Measurements from ENCODE around the gene ATP5F1A. TPM values are rescaled to one million over a fixed set of nuclear protein-coding genes. Genes with fewer than 3 reads are reported as not detected.

The ATP5F1A gene
- total and polyA plus RNA-seq, 2 experiments from 2014 or later = 353 to 562 TPM

GRCh38 chr18:46072959-46073358, 25.1 kb downstream of the ATP5F1A start:
- Histone ChIP-seq H3K4me2 (ENCODE audit: unreplicated experiment) (no peak overlapping the region), H3K9ac (no peak overlapping the region), H3K4me1 (ENCODE audit: insufficient read depth) (0 out of 2 replicates have a peak, but pooled peaks cover 3% of the 10 kb centered on the region), H2AFZ (no peak overlapping the region), H3K9me3 (ENCODE audit: low read depth) (no peaks in the 10 kb centered on the region), H4K20me1 (ENCODE audit: insufficient read depth) (no peaks in the 10 kb centered on the region), H3K27me3 (replicated peaks; ENCODE audit: insufficient read depth) (no peaks in the 10 kb centered on the region), H3K27ac (no peak overlapping the region), H3K9me2 (ENCODE audit: insufficient read depth) (no peaks in the 10 kb centered on the region), H3K79me2 (ENCODE audit: insufficient read depth) (peaks cover 6% of the 10 kb centered on the region; the same call in 1 of the 2 replicates), H3K36me3 (ENCODE audit: low read depth) (no peaks in the 10 kb centered on the region), H3K4me3 (no peak overlapping the region), H3F3A (ENCODE audit: insufficient read depth) (peaks cover 31% of the 10 kb centered on the region)
- 86 to 88% methylated on average over 3 of the region's 3 CpGs for WGBS, 2 experiments (ENCODE audit: low coverage in 1 of 2, low lambda C conversion rate in 2 of 2, missing lambda C conversion rate in 2 of 2)
- TF ChIP-seq EZH2phosphoT487 (IDR thresholded peaks at IDR 0.05; ENCODE audit: insufficient read depth, low read depth) (no peak), EZH2 (IDR thresholded peaks at IDR 0.05; ENCODE audit: insufficient read depth, poor library complexity, severe bottlenecking) (no peak)
- in situ Hi-C loops (cut with MboI) = loop anchor here (10.0 kb wide), 1 partner anchor 398 kb away; no protein-coding TSS in a partner anchor
- DNase-seq = no peak

GRCh38 chr18:46072376-46072867, 25.7 kb downstream of the ATP5F1A start:
- DNase-seq = no peak

GRCh38 chr18:46071653-46072375, 26.3 kb downstream of the ATP5F1A start, which contains the start of gene PSTPIP2:
Gene PSTPIP2 (minus strand): TSS chr18:46072260. CDS start chr18:46072188, 72 bp downstream.
- no peaks in the 10 kb centered on the region for H4K20me1 ChIP-seq (ENCODE audit: insufficient read depth)
- peak within 1 kb of the TSS; percentile 95 for H3K4me2 ChIP-seq (ENCODE audit: unreplicated experiment)
- peak within 1 kb of the TSS; percentile 76 for H3K9ac ChIP-seq
- in situ Hi-C loops (cut with MboI) = loop anchor here (10.0 kb wide), 1 partner anchor 397 kb away; no protein-coding TSS in a partner anchor
- H3K36me3 ChIP-seq (ENCODE audit: low read depth) = no peaks in the 10 kb centered on the region
- WGBS, 2 experiments (ENCODE audit: low coverage in 1 of 2, low lambda C conversion rate in 2 of 2, missing lambda C conversion rate in 2 of 2) = 1 to 3% methylated on average over 56 to 58 of the region's 75 CpGs
- peaks cover 22% of the 10 kb centered on the region for H3F3A ChIP-seq (ENCODE audit: insufficient read depth)
- H3K9me3 ChIP-seq (ENCODE audit: low read depth) = no peaks in the 10 kb centered on the region
- H3K27me3 ChIP-seq (replicated peaks; ENCODE audit: insufficient read depth) = no peaks in the 10 kb centered on the region
- H3K4me1 ChIP-seq (ENCODE audit: insufficient read depth) = 0 out of 2 replicates have a peak, but pooled peaks cover 3% of the 10 kb centered on the region
- TF ChIP-seq EZH2phosphoT487 (IDR thresholded peaks at IDR 0.05; ENCODE audit: insufficient read depth, low read depth) (no peak), EZH2 (IDR thresholded peaks at IDR 0.05; ENCODE audit: insufficient read depth, poor library complexity, severe bottlenecking) (no peak)
- peaks cover 10% of the 10 kb centered on the region; the same call in 1 of the 2 replicates for H3K79me2 ChIP-seq (ENCODE audit: insufficient read depth)
- H3K9me2 ChIP-seq (ENCODE audit: insufficient read depth) = no peaks in the 10 kb centered on the region
- DNase-seq = peak; percentile 88
- H2AFZ ChIP-seq = peak within 1 kb of the TSS; percentile 88
- H3K27ac ChIP-seq = no peak within 1 kb of the TSS
- peak within 1 kb of the TSS; percentile 85 for H3K4me3 ChIP-seq

More at GRCh38 chr18:46072376-46072867, 25.7 kb downstream of the ATP5F1A start:
- TF ChIP-seq EZH2 (IDR thresholded peaks at IDR 0.05; ENCODE audit: insufficient read depth, poor library complexity, severe bottlenecking) (no peak), EZH2phosphoT487 (IDR thresholded peaks at IDR 0.05; ENCODE audit: insufficient read depth, low read depth) (no peak)
- H3K36me3 ChIP-seq (ENCODE audit: low read depth) = no peaks in the 10 kb centered on the region
- WGBS, 2 experiments (ENCODE audit: low coverage in 1 of 2, low lambda C conversion rate in 2 of 2, missing lambda C conversion rate in 2 of 2) = 13 to 14% methylated on average over 25 of the region's 25 CpGs
- peaks cover 10% of the 10 kb centered on the region; the same call in 1 of the 2 replicates for H3K79me2 ChIP-seq (ENCODE audit: insufficient read depth)
- peak overlapping the region; percentile 88 for H2AFZ ChIP-seq
- H4K20me1 ChIP-seq (ENCODE audit: insufficient read depth) = no peaks in the 10 kb centered on the region
- peak overlapping the region; percentile 95 for H3K4me2 ChIP-seq (ENCODE audit: unreplicated experiment)
- no peaks in the 10 kb centered on the region for H3K9me2 ChIP-seq (ENCODE audit: insufficient read depth)
- H3K9me3 ChIP-seq (ENCODE audit: low read depth) = no peaks in the 10 kb centered on the region
- H3K4me3 ChIP-seq = peak overlapping the region; percentile 85
- H3K27me3 ChIP-seq (replicated peaks; ENCODE audit: insufficient read depth) = no peaks in the 10 kb centered on the region
- H3K4me1 ChIP-seq (ENCODE audit: insufficient read depth) = 0 out of 2 replicates have a peak, but pooled peaks cover 3% of the 10 kb centered on the region
- H3K27ac ChIP-seq = no peak overlapping the region
- H3K9ac ChIP-seq = peak overlapping the region; percentile 76
- in situ Hi-C loops (cut with MboI) = loop anchor here (10.0 kb wide), 1 partner anchor 398 kb away; no protein-coding TSS in a partner anchor
- H3F3A ChIP-seq (ENCODE audit: insufficient read depth) = peaks cover 28% of the 10 kb centered on the region

GRCh38 chr18:46070815-46071652, 27.1 kb downstream of the ATP5F1A start:
- H3K9me2 ChIP-seq (ENCODE audit: insufficient read depth) = no peaks in the 10 kb centered on the region
- no peaks in the 10 kb centered on the region for H4K20me1 ChIP-seq (ENCODE audit: insufficient read depth)
- 0 out of 2 replicates have a peak, but pooled peaks cover 3% of the 10 kb centered on the region for H3K4me1 ChIP-seq (ENCODE audit: insufficient read depth)
- peak overlapping the region; percentile 95 for H3K4me2 ChIP-seq (ENCODE audit: unreplicated experiment)
- peak overlapping the region; percentile 85 for H3K4me3 ChIP-seq
- no peaks in the 10 kb centered on the region for H3K36me3 ChIP-seq (ENCODE audit: low read depth)
- H3F3A ChIP-seq (ENCODE audit: insufficient read depth) = peaks cover 18% of the 10 kb centered on the region
- H3K9ac ChIP-seq = peak overlapping the region; percentile 76
- DNase-seq = no peak
- WGBS, 2 experiments (ENCODE audit: low coverage in 1 of 2, low lambda C conversion rate in 2 of 2, missing lambda C conversion rate in 2 of 2) = 34 to 41% methylated on average over 11 to 13 of the region's 13 CpGs
- no peak overlapping the region for H3K27ac ChIP-seq
- peaks cover 10% of the 10 kb centered on the region; the same call in 1 of the 2 replicates for H3K79me2 ChIP-seq (ENCODE audit: insufficient read depth)
- no peaks in the 10 kb centered on the region for H3K9me3 ChIP-seq (ENCODE audit: low read depth)
- TF ChIP-seq EZH2phosphoT487 (IDR thresholded peaks at IDR 0.05; ENCODE audit: insufficient read depth, low read depth) (no peak), EZH2 (IDR thresholded peaks at IDR 0.05; ENCODE audit: insufficient read depth, poor library complexity, severe bottlenecking) (no peak)
- H3K27me3 ChIP-seq (replicated peaks; ENCODE audit: insufficient read depth) = no peaks in the 10 kb centered on the region
- H2AFZ ChIP-seq = peak overlapping the region; percentile 88
- in situ Hi-C loops (cut with MboI) = loop anchor here (10.0 kb wide), 1 partner anchor 396 kb away; no protein-coding TSS in a partner anchor
